Measurements from ENCODE around the gene USH1C.

USH1C gene

DNA sequence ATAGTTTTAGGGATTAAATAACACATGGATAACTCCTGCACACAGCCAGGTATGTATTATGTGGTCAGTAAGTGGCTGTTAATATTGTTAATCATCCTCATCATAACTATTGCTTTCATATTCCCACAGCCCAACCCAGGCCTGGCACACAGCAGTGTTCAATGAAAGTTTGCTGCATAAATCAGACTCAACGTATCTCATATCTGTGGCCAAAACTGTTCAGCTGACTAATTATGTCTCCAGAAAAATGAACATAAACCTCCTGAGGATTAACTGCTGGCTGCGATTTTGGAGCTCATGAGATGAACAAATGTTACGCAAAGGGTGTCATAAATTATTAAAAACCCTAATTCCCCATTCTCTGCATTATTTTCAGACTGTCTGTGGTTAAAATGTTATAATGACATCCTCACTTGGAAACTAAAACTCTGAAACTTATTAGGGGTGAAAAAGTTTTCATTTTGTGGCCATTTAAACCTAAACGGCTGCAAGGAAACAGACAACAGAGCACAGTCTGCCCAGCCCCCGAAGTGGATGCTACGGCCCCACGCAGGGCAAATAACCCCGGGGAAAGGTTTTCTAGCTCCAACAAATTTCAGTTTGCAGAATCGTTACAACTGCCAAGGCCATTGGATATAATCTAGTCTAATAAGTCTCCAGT lies 84.8 kb downstream of the USH1C start:
- no peak overlapping the region for H3K27ac Mint-ChIP-seq
- no peak for DNase-seq
- no peaks in the 10 kb centered on the region for H3K9me3 Mint-ChIP-seq
- no peaks in the 10 kb centered on the region for H3K36me3 Mint-ChIP-seq (ENCODE audit: low read depth)
- H3K4me3 Mint-ChIP-seq: no peak overlapping the region
- no peaks in the 10 kb centered on the region for H3K4me1 Mint-ChIP-seq
- TF ChIP-seq, protein P1, sequence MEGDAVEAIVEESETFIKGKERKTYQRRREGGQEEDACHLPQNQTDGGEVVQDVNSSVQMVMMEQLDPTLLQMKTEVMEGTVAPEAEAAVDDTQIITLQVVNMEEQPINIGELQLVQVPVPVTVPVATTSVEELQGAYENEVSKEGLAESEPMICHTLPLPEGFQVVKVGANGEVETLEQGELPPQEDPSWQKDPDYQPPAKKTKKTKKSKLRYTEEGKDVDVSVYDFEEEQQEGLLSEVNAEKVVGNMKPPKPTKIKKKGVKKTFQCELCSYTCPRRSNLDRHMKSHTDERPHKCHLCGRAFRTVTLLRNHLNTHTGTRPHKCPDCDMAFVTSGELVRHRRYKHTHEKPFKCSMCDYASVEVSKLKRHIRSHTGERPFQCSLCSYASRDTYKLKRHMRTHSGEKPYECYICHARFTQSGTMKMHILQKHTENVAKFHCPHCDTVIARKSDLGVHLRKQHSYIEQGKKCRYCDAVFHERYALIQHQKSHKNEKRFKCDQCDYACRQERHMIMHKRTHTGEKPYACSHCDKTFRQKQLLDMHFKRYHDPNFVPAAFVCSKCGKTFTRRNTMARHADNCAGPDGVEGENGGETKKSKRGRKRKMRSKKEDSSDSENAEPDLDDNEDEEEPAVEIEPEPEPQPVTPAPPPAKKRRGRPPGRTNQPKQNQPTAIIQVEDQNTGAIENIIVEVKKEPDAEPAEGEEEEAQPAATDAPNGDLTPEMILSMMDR (IDR thresholded peaks at IDR 0.05): no peak
- H3K27me3 Mint-ChIP-seq (ENCODE audit: low read depth, poor library complexity): peaks cover 16% of the 10 kb centered on the region

DNA sequence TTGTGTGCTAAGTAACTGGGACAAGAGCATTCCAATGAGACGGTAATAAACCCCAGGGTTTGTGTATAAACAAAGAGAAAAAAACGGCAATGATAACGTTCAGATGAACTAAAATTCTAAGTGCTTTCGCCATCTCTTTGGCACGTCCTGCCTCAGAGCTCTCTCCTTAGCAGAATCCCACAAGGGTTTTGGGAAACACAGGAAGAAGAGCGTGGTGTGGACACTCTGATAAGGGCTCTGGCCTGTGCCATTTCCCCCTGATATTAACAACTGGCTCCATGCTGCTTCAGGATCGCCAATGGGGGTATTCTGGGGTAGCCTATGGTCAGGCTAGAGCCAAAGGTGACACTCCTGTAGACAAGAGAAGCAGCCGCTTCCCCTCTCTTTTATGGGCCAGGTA lies 85.9 kb downstream of the USH1C start:
- H3K4me3 Mint-ChIP-seq: no peak overlapping the region
- H3K27ac Mint-ChIP-seq: no peak overlapping the region
- H3K9me3 Mint-ChIP-seq: no peaks in the 10 kb centered on the region
- no peak for DNase-seq
- H3K27me3 Mint-ChIP-seq (ENCODE audit: low read depth, poor library complexity): peaks cover 18% of the 10 kb centered on the region
- H3K4me1 Mint-ChIP-seq: no peaks in the 10 kb centered on the region
- TF ChIP-seq, protein P1 (IDR thresholded peaks at IDR 0.05): no peak
- no peaks in the 10 kb centered on the region for H3K36me3 Mint-ChIP-seq (ENCODE audit: low read depth)

DNA sequence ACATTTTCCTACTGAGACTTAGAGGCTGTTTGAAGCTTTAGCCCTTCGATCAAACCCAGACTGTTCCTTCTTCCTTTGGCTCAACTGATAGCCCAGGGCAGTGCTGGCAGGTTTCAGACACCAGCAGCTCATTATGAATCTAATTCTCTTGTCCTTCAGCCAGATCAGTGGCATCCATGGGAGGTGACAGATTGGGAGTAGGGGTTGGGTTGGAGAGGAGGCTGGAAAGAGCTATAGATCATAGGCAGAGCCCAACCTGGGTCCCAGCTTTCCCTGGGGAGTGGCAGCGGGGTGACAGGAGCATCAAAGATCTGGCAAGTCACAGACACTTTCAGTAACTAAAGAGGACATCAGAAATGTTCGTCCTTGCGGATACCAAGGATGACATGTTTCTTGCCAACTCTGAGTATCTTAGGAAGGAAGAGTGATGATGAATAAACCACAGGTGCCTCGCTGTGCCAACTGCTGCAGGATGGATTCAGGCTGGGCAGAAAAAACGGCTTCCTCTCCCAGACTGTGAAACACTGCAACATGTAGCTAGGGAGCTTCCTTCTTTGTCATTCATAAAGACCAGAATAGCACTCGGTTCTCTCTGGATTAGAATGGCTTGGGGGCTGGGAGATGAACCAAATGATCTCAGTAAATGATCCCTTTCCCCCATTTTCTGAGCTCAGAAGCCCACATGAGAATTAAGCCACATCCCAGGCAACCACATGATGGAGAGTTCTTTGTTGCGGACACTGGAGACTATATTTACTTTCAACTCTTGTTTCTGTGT lies 86.6 kb downstream of the USH1C start:
- H3K4me3 Mint-ChIP-seq: no peak overlapping the region
- TF ChIP-seq, protein P1 (IDR thresholded peaks at IDR 0.05): no peak
- DNase-seq: no peak
- H3K4me1 Mint-ChIP-seq: no peaks in the 10 kb centered on the region
- no peaks in the 10 kb centered on the region for H3K9me3 Mint-ChIP-seq
- H3K36me3 Mint-ChIP-seq (ENCODE audit: low read depth): no peaks in the 10 kb centered on the region
- H3K27ac Mint-ChIP-seq: no peak overlapping the region
- peaks cover 18% of the 10 kb centered on the region for H3K27me3 Mint-ChIP-seq (ENCODE audit: low read depth, poor library complexity)

DNA sequence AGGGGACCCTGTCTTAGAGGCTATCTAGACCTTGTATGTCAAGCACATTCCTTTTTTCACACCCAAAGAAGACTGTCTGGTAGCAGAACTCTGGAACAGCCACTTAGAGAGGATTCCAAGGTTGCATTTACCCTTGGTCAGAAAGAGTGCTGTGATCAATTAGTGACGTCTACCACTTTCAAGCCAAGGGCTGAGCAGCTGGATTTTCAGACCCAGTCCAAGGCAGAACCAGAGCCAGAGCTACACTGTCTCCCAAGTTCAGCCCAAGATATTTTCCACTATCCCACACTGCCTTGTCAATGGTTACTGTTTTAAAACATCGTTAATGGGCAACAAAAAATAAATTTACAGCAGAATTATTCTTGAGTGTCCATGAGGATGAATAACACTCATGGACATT lies 91.5 kb downstream of the USH1C start:
- Mint-ChIP-seq H3K27ac (no peak overlapping the region), H3K36me3 (ENCODE audit: low read depth) (no peaks in the 10 kb centered on the region), H3K4me3 (no peak overlapping the region), H3K9me3 (no peaks in the 10 kb centered on the region), H3K4me1 (peaks cover 5% of the 10 kb centered on the region), H3K27me3 (ENCODE audit: low read depth, poor library complexity) (peaks cover 23% of the 10 kb centered on the region)
- no peak for DNase-seq
- TF ChIP-seq, protein P1 (IDR thresholded peaks at IDR 0.05): no peak

DNA sequence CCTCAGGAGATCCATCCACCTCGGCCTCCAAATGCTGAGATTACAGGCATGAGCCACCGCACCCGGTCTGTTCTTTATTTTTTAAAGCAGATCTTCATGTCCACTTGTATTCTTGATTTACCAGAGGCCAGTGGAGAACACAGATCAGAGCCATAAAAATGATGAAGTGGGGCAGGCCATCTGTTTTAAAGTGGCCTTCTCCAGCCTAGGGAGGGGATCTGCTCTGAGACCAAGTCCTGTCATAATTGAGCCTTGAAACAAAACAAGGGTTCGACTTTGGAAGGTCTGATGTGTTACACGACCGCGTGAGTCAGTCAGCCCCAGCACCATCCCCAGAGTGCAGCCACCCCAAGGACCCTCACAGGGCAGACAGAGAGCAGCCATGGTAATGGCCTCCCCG lies 95.1 kb downstream of the USH1C start:
- no peak overlapping the region for H3K27ac Mint-ChIP-seq
- no peak for DNase-seq
- no peaks in the 10 kb centered on the region for H3K9me3 Mint-ChIP-seq
- H3K4me3 Mint-ChIP-seq: no peak overlapping the region
- peaks cover 23% of the 10 kb centered on the region for H3K27me3 Mint-ChIP-seq (ENCODE audit: low read depth, poor library complexity)
- TF ChIP-seq, protein P1 (IDR thresholded peaks at IDR 0.05): no peak
- peaks cover 10% of the 10 kb centered on the region for H3K4me1 Mint-ChIP-seq
- H3K36me3 Mint-ChIP-seq (ENCODE audit: low read depth): no peaks in the 10 kb centered on the region

Data from nephron progenitor cell (in vitro differentiated cells).